HG02610 (cell line): ENCODE results near the gene TMC1.

Source experiments
- ATAC-seq: cut with Tn5 transposase; IDR thresholded peaks from one replicate; pipeline ENCODE4 v1.9.1; 2021; ENCODE audit warnings: mild to moderate bottlenecking, moderate library complexity; ENCODE audit not compliant: unreplicated experiment

The TMC1 gene

DNA sequence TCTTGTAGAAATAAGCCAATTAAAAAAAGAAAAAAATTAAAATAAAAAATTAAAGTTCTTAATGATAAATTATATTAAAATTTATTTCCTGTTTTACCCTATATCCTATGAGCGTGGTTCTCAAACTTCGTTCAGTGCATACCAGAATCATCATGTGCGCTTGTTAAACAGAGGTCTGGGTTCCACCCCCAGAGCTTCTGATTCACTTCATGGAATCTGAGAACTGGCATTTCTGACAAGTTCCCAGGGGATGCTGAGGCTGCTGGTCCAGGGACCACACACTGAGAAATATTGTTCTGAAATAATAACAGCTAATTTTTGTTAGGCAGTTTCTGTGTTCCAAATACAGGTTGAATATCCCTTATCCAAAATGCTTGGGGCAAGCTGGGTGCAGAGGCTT is 79.3 kb downstream of the TMC1 start:
- no peak for ATAC-seq

DNA sequence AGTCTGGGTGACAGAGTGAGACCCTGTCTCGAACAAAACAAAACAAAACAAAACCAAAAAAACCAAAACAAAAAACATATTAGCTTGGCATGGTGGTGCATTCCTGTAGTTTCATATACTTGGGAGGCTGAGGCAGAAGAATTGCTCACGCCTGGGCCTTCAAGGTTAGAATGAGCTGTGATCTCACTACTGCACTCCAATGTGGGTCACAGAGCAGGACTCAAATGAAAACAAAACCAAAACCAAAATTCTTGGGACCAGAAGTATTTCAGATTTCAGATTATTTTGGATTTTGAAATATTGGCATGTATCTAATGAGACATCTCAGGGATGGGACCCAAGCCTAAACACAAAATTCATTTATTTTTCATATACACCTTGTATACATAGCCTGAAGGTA is 80.2 kb downstream of the TMC1 start:
- no peak for ATAC-seq

DNA sequence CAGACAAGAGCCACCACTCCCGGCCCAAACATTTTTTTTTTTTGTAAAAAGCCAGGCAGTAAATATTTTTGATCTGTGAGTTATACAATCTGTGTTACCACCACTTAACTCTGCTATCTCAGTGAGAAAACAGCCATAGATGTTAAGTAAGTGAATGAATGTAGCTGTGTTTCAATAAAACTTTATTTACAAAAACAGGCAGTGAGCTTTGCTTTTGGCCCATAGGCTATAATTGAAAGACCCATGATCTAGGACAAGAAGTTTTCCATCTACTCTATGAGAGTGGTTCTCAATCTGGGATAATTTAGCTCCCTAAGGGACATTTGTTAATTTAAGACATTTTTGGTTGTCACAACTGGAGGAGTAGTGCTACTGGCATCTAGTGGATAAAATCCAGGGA is 91.0 kb downstream of the TMC1 start:
- no peak for ATAC-seq

DNA sequence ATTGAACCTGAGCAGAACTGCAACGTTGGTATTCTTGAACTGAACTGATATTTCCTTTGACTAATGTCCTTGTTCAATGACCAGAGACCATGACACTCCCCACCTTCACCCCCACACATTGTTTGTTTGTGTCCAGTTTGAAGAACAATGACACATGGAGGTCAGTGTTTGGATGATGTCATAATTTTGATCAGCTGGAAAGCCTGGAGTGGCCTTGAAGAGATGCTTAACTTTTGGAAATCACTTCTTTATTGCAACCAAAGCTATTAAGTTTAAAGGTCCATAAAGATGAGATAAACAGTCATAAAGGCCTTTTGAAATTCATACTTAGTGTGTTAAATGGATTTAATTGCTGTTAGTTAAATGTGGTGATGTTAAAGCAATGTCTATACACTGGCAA is 92.7 kb downstream of the TMC1 start:
- ATAC-seq = no peak

DNA sequence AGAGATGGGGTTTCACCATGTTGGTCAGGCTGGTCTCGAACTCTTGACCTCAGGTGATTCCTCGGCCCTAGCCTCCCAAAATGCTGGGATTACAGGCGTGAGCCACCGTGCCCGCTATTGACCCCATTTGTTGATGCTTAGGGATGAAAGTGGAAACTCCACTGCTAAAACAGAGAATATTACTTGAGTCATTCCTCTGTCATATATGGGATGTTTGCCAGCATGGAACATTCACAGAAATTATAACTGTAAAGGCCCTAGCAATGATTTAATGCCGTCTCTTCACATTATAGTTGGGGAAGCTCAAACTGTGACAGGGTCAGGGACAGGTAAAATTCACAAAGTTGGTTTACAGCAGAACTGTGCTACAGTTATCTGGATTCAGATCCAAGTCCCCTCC is 94.5 kb downstream of the TMC1 start:
- ATAC-seq = no peak

DNA sequence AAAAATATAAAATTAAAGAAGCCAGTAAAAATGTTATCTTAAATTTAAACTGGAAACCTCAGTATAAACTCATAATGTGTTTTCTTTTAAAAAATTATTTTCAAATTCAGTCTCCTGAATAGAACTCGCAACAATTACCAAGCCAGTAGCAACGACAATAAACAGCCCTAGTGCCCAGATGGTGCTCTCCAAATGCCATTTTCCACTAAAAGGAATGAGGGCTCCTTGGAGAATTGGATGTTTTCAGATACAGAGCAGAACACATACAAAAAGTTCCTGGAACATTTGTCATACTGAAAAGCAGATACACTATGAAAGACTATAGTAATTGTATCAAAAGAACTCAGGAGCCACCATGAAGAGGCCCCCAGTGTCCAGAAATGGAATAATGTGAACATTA is 97.4 kb downstream of the TMC1 start:
- no peak for ATAC-seq

DNA sequence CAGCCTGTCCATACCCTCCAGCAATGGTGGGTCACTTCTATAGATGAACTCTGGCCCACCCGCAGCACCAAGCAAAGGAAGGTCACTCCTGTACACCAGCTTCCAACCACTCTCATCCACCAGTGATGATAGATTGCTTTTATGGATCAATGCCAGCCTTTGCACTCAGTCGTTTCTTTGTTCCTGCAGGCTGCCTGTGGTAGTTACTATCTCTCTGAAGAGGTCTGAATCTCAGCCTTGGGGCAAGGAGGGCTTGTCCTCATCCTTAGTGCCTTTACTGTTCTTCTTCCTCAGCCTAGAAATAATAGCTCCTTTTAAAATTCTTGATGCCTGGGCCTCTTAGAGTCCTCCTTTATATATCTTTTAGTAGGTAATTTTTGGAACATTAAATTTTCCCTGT is 100.8 kb downstream of the TMC1 start:
- no peak for ATAC-seq

DNA sequence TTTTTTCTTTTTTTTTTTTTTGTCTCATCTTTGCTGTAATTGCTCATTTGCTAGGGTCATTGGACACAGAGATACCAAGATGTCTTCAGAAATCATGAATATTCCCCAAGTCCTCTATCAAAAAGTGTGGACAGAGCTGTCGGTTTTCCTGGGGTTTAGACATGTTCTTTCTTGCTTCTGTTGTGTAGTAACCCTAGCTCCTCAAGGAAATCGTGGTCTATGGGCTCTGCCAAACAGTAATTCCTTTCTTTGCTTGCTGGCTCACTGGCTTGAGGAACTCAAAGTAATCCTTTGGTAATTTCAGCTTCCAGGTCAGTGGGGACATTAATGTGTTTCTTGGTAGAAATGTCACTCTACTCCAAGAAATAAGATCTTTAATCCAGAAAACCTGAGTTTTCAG is 101.7 kb downstream of the TMC1 start:
- ATAC-seq = no peak

DNA sequence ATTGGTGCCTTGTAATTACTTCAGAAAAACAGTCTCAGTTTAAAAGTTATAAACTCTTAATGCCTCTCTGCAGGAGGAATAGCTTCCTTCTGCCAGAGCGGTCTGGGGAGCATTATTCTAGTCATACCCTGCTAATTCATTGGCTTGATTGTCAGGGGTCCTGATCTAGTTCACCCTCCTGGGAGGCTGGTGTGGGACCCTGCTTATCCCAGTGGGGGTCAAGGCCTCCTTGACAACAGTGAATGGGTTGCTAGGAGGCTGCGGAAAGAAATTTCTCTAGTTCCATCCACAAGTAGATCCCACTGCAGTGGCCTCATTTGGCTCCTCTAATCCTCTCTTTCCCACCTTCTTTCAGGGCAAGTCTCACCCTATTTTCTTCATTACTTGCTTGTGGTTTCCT is 105.7 kb downstream of the TMC1 start:
- no peak for ATAC-seq

DNA sequence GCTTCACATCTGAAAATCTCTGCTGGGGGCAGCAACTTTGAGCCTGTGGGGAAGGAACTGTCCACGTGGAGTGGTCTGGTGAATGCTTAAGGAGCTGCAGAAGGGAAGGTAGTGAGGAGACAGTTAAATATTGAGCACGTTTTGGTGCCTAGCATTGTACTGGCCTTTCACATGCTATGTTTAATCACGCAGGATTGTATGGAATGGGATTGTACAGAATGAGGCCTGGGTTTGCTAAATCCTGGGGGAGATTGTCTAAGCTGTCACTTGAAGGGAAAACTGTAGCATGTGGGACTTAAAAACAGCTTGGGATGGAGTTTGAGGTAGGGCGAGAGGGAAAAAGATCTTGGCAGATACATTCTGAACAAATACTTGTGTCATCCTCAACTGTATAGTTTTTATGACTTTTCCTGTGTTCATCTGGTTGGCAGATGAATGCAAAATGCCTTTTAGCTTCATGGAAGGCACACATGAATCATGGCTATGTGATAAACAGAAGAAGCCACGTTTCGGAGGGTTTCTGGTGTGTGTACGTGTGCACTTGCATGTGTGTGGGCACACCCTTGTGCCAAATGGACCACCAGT is 106.6 kb downstream of the TMC1 start:
- ATAC-seq = no peak

DNA sequence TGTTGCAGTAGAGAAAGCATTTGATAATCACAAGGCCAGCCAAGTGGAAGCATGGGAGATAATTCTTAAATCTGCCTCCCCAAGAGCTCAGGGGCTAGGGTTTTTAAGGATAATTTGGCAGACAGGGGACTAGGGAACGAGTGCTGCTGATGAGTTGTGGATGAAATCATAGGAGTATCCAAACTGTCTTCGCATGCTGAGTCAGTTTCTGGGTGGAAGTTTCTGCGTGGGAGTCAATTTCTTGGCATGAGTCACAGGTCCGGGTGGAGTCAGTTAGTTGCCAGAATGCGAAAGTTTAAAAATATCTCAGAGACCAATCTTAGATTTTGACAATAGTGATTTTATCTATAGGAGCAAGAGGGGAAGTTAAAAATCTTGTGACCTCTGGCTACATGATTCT is 112.6 kb downstream of the TMC1 start:
- no peak for ATAC-seq

DNA sequence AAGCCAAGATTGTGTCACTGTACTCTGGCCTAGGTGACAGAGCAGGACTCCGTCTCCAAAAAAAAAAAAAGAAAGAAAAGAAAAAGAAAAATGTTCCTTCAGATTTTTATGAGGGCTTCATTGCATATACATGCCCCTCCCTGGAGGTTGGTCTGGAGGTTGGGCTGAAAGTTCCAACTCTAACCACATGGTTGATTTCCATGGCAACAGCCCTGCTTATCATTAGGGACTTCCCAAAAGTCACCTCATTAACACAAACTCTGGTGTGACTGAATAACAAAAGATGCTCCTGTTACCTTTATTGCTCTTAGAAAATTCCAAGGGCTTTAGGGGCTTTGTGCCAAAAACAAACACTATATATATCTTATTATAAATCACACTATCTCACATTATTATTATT is 113.8 kb downstream of the TMC1 start:
- peak; percentile 96 for ATAC-seq

DNA sequence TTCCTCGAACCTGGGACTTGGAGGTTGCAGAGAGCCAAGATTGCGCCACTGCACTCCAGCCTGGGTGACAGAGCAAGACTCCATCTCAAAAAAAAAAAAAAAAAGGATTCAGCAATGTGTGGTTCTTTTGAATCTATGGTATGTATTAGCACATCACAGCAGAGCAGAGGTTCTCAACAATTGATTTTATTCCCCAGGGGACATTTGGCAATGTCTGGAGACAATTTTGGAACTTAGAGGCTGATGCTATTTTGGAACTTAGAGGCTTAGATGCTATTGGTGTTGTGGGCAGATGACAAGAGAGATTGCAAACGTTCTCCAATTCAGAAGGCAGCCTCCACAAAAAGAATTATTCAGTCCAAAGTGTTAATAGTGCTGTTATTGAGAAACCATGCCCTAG is 115.2 kb downstream of the TMC1 start:
- ATAC-seq = no peak

DNA sequence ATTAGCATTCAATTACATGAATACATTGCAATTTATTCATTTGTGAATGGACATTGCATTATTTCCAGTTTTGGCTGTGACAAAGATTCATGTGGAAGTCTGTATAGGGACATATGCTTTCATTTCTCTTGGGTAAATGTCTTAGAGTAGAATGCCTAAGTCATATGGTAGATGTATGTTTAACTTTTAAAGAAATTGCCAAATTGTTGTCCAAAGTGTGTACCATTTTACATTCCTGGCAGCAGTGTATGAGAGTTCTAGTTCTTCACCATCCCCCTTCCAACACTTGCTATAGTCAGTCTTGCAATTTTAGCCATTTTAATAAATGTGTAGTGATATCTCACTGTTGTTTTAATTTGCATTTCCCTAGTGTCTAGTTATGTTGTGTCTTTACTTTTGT is 122.2 kb downstream of the TMC1 start:
- ATAC-seq = no peak

DNA sequence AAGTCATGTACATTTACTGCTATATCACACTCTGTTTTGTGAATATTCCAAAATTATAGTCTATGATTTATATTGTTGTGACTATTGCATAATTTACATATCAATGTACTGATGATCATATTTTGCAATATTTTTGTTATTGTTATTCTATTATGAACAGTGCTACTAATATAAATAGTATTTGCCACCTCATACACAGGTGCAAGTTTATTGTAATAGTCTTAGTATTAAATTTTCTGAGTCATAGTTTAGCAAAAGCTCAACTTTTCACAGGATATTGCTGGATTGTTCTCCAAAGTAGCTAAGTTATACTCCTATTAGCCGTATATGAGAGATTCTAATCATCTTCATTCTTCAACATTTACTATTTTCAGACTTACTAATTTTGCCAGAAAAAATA is 124.7 kb downstream of the TMC1 start:
- no peak for ATAC-seq

DNA sequence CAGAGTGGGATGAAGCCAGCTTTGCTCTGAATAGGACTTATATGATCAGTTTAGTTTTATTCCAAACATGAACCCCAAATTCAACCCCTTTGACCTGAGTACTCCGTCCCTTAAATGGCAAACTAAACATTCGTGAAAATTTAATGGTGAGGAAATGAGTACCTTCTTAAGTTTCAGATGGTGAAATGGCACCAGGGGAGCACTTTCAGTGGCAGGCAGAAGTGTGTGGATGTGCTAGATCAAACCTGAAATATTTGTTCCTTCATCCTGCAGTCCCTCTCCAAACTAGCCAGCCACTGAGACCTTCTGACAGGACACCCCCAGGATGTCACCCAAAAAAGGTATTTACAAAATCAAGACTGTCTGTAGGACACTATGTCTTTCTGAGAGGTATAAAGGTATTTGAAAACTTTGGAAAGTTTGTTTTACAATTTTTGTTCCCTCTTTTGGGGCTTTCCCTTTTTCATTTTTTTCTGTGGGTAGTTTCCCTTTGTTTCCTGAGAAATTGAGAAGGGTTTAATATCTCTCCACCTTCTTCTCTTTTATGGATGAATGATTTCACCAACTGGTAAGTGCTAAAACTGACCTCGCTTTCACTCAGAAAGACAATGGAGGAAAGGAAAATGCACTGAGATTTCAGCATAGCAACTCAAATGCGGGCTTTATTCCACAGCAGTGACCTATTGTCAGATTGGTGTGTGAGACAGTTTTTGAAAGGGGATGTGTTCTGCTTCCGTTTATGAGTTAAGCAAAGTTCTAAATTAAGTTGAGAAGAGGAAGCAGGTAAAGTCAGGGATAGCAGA is 127.1 kb downstream of the TMC1 start:
- no peak for ATAC-seq

DNA sequence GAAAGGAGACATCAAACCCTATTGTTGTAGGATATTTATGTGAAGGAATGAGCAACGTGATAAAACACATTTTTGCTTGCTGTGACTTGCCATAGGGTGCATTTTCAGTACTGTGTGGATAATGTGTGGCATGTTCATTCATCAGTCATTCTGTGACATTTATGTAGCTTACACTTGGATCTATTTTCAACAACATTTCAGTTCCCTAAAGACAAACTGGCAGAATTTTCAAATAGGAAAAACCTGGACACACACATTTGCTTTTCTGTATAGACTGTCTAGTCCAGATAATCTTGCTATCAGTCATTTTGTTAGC is 127.7 kb downstream of the TMC1 start:
- ATAC-seq = no peak

DNA sequence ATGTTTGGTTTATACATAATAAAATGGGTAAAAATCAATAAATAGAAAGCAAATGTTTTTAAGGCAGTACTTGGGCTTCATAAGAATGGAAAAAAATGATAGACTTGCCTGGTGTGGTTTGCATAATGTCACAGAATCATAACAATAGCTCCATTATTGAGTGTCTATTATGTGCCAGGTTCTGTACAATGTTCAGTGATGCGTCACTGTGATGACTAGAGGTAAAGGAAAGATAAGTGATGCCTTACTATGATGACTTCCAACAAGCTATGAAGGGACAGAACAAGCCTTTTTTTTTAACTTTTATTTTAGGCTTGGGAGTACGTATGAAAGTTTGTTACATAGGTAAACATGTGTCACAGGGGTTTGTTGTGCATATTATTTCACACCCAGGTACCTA is 128.8 kb downstream of the TMC1 start:
- ATAC-seq = no peak

DNA sequence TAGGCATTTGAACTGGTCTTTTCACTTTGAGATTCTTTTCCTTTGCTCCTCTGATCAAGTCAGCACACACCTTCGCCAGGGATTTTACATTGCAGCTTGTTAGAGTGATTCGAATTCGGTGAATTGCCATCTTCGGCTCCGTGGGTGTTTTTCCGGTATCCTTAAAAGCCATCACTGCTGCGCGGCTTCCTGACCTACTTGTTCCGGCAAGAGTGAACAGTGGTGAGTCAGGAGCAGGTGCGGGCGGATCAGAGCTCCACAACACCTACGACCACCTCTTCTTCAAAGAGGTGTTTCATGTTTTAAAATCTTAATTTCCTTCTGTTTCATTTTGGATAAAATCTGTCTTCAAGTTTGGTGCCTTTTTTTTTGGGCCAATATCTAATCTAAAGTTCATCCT is 134.6 kb downstream of the TMC1 start:
- ATAC-seq = no peak

DNA sequence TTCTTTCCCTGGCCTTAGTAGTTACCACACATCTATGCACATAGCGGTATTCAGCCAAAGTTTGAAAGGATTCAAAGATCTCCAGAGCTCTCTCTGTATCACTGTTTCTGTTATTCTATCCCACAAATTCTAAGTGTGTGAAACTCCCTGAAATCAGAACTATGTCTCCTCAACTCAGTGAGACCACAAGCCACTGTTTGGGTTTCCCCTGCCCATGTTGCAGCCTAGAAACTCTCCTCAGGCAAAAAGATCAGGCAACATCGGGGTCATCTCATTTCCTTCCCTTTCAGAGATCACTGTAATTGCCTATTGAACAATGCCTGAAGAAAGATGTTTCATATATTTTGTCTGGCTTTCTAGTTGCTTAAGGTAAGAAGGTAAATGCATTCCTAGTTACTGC is 135.6 kb downstream of the TMC1 start:
- no peak for ATAC-seq

DNA sequence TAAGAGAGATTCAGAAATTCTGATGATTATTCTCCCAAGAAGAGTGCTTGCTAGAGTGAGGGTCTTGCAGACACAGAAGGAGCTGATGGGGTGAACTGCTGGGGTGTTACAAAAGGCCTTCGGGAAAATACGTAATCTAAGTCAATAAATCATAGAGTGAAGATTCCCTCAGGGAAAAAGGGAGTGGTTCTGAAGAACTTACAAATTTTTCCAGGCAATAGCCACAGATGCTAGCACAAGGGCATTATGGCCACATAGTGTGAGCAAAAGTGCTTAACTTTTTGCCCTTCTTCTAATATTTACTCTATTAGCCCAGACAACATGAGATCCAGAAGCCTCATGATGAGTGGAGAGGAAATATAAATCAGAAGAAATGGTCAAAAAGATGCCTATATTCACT is 137.3 kb downstream of the TMC1 start:
- ATAC-seq = no peak

DNA sequence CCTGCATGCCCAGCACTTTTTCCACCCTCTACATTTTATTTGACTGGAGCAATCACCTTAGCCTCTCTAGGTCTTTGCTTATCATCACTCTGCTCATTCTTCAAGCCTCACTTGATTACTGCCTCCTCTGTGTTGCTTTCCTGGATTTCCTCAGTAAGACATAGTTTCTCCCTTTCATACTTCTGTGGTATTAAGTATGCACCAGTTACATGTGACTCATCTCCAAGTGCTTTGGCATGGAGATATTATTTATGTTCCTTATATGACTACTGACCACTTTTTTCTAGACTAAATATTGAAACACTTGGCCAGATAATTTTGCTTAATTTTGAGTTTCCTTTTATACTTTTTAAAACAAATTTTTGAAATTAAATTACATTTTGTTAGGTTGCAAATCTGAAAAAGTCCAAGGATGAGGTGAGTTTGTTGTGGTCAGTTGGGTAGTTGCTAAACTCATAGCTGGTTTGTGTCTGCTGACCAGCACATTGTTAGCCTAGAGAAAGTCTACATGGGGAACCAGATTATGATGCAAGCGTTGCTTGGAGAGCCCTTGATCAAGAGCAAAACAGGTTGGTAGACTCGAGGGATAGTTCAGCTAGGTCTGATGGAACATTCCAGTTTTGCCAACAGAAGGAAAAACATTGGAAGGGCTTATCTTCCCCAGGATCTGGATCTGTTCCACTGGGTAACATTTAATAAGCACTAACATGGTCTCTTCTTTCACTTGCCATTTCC is 140.2 kb downstream of the TMC1 start:
- ATAC-seq = no peak
